Stimulated activated CD8-positive, alpha-beta memory T cell treated with anti-CD3 and anti-CD28 coated beads, Interleukin-7, amount 100 ng/mL, for 4 hours (primary cell): Measurements from ENCODE around the gene CELA3A.
"Not testable (repeated sequence)": the region's sequence is repeated elsewhere in the genome, so short reads cannot be mapped to it uniquely, and the experiment has no call there.

Experiments
- DNase-seq, 2 donors: peaks; one replicate each; pipeline ENCODE4 v3.0.0-alpha.2; 2020; ENCODE audit warnings: low read depth in 2 of 2

CELA3A gene

DNA sequence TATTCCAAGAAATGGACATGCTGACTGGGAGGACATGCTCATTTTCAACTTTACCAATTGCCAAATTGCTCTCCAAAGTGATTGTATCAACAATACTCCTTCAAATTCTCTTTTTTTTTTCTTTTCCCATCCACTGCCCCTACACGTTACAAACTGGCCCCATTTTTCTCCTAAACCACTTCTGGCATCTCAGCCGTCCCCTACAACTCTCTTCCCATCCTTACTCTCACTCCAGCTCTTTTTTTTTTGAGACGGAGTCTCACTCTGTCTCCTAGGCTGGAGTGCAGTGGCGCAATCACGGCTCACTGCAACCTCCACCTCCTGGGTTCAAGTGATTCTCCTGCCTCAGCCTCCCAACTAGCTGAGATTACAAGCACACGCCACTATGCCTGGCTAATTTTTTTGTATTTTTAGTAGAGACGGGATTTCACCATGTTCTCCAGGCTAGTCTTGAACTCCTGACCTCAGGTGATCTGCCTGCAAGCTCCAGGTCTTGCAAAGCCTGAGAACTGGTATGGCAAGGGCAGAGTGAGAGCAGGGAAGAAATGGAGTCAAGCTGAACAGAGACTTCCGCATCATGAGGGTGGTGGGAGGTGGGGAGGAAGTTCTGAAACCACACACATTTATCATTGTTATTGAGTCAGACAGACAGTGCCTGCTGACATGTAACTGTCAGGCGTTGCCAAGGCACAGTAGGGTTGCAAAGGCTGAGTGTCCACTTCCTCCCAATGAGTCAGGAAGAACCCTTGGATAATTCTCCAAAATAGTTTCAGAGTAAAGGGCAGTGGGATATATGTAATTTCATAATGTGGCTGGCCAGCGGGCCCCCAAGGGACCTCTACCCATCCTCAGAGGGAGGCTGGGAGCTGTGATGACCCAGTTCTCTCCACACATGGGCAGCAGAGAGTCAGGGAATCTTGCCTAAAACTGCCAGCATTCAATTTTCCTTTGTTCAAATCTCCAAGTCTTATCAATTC, 17.4 kb downstream of the CELA3A start:
- DNase-seq, result peak; percentile 46 to 62

DNA sequence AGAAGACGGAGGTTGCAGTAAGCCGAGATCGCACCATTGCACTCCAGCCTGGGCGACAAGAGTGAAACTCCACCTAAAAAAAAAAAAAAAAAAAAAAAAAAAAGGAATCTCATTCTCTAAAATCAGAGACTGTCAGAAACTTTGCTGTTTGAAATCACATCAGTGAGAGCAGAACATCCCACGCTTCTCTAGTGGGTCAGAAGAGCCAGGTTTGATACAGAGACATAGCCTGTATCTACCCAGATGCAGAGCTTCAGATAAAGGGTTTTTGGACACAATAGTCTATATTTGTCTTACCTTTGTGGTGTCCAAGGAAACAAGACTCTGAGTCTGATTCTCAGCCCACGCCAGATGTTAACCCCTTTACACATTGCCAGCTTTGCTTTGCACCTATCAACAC, 19.6 kb downstream of the CELA3A start:
- DNase-seq, result no peak

DNA sequence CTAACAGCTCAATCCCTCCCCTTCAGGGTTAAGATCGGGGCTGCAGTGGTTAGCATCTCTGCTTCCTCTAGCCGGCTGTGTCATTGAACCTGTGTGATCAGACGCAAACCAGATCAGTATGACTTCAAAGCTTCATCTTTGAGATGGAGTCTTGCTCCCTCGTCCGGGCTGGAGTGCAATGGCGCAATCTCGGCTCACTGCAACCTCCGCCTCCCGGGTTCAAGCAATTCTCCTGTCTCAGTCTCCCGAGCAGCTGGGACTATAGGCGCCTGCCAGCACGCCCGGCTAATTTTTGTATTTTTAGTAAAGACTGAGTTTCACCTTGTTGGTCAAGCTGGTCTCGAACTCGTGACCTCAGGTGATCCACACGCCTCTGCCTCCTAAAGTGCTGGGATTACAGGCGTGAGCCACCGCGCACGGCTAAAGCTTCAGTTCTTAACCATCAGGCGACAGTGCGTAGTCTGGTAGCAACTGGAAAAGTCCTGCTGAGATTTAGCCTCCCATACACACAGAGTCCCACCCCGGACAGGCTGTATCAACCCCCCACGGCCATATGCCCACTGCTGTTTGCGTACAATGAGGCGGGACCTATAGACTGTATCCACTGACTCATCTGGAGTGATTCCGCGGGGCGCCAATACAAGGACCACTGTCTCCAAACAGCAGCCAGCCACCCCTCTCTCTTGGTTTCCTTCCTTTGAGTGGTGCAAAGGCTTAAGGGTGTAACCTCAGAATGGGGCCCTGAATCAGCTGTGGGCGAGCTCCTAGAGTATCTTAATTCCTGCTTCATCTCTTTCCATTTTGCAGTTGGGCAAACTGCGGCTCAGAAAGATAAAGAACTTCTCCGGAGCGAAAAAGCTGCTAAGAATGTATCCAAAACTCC, 23.3 kb downstream of the CELA3A start:
- DNase-seq, result peak; percentile 63

DNA sequence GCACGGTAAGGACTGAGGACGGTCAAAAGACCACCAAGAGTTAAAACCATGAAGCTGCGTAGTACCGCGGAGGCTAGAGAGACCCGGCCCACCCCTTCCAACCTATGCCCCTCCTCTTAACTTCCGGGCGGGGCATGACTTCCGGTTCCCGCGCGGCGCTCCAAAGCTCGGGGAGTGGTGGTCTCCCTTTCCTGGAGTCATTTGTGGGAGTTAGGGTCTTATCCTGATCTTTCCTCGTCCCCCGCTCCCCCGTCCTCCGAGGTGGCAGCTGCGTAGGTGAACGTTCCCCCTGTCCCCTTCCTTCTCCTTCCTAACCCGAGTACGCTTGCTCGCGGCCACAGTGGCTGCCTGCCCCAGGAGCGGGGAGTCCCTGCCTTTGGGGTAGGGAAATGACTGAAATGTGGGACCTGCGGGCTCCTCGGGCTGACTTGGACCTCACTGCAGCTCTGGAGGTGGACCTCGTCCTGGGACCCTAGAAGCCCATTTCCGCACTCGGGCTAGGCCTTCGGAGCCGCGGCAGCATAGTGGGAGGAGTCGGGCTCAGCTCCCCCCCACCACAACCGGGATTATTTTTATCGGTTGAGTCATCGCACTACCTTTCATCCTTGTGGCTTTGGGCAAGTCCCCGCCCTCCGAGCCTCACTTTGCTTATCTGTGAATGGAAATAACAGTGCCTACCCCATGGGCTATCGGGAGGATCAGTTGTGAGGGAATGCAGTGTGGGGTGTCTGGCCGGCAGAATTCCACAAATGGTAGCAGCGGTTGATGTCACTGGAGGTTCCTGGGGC, 24.1 kb downstream of the CELA3A start:
- DNase-seq, result peak; percentile 84 to 91

GRCh38 chr1:22026924-22027289, 25.4 kb downstream of the CELA3A start:
- DNase-seq, result no peak

DNA sequence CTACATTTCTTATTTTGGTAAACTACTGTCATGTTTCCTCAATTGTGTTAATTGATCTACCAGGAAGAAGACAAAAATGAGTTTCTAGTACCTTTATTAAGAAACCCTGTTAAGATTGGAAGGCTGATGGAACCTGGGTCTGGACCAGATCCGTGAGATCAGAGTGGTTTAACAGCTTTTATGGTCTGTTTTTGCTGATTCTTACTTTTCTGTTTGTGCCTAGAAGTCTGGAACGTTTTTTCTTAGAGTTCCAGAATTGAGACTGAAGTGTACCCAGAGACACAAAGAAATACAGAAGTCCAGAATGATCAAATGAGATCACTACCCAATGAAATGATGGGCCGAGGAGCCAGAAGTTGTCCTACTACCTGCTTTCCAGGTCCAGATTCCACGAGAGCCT, 28.6 kb downstream of the CELA3A start:
- DNase-seq, result no peak

DNA sequence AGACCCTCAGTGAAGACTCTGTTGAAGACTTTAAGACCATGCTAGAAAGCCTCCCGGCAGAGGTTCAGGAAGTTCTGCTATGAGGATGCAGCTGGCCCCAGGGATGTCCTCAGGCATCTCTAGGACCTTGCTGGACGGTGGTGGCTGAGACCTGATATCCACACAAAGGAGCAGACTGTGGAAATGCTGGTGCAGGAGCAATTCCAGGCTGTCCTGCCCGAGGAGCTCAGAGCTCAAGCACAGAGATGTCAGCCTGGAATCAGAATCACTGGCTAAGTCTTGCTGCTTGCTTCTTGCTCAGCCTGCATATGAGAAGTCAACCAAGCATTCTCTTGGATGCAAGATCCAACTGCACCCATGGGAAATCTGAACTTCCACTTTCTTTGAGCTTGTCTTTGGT, 29.0 kb downstream of the CELA3A start:
- no peak for DNase-seq

DNA sequence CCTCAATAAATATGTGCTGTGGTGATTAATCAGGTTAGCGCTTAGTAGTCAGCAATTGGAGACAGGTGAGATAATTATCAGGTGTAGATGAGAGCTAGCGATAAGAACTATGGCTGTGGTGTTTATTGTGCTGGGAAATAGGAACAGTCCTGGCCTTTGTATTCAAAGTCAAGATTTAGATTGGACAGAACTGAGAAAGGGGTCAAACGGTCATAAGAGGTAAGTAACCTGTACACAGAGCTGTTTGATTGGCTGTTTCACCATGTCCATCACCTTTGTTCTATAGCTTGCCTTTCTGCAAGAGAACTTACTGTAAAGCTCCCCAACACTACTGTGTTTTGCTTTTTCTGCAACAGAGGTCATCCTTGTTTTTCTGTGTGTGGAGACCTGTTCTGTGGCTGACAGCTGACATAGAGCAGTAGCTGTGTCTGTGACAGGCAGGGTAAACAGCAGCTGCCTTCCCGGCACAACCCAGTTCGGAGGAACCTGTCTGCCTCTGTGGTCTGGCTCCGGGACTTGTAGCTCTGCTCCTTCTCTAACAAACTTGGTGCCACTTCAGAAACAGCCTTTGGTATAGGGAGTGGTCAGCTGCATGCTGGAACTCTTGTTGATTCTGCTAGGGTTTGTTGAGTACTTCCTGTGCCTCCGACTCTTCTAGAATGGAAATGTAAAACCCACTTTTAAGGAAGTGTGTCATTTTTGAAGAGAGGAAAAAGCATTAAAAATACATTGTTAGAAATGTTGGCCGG, 29.9 kb downstream of the CELA3A start:
- no peak for DNase-seq

GRCh38 chr1:22034834-22035233, 33.4 kb downstream of the CELA3A start:
- not testable (repeated sequence) for DNase-seq

GRCh38 chr1:22037520-22037919, 36.1 kb downstream of the CELA3A start:
- DNase-seq, result no peak

GRCh38 chr1:22038036-22038435, 36.6 kb downstream of the CELA3A start:
- DNase-seq, result no peak

DNA sequence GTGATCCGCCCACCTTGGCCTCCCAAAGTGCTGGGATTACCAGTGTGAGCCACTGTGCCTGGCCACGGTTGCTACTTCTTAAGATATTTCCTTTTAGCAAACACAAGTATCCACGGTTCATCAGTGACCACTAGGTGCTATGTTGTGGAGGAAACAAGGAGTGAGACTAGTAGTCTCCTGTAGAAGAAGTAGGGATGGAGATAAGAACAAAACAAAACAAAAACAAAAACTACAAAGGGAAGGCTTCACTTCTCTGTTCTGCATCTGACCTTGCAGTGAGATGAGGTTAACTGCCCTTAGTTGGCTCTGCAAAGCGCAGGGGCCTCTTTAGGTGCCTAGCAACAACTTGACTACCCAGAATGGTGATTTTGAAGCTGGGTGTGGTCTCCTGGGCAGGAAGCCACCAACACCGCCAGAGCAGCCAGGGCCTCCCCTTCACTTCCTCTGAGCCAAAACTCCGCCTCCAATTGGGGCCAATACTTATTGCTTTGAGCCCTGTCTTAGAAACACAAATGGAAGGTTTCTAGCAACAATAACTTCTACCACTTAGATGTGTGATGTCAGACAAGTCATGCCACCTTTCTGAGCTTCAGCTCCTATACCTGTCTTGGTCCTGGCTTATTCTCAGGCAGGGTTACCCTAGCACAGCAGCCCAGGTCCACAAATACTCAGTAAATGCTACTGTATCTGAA, 38.3 kb downstream of the CELA3A start:
- peak; percentile 77 to 80 for DNase-seq

DNA sequence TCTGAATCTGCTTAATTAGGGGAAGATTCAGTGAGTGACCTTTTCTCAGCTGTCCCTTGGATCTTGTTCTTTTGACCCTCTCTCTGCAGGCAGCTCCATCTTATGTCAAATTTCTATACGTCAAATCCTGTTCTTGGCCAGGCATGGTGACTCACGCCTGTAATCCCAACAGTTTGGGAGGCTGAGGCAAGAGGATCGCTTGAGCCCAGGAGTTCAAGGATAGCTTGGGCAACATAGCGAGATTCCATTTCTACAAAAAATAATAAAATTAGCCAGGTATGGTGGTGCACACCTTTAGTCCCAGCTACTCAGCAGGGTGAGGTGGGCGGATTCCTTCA, 38.8 kb downstream of the CELA3A start:
- DNase-seq, result no peak

GRCh38 chr1:22041505-22041904, 40.0 kb downstream of the CELA3A start:
- no peak for DNase-seq

GRCh38 chr1:22043198-22043769, 41.8 kb downstream of the CELA3A start:
- DNase-seq, result no peak

DNA sequence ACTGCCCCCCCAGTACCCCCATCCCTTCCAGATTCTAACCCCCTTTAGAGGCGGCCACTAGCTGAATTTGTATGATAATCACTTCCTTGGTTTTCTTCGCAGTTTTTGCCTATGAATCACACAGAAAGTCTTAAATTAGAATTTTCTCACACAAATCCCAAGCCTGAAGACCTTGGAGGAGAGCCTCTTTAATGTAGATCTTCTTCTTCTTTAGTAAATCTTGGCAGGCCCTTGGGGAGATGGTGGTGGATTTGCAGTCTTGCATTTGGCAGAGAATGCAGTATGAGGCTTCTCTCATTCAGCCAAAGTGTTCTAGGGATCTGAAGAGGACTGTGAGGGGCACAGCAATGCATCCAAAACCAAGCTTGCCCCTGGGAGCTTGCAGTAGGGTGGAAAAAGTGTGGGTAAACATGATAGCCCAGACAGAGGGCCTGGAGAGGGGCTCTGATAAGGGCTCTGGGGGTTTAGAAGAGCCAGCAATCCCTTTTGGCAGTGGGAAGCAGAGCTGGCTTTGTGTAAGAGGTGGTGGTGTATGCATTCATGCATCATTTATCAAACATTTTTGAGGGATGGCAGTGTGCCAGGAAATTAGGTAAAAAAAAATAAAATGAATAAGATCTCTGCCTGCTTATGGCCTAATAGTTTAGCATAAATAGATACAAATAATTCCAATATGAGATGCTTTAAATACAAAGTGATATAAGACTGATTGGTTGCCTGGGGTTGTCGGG, 43.4 kb downstream of the CELA3A start:
- no peak for DNase-seq

GRCh38 chr1:22045604-22046228, 44.3 kb downstream of the CELA3A start:
- no peak for DNase-seq

- DNase-seq, result no peak
Observed at GRCh38 chr1:22048351-22049192, 47.1 kb downstream of the CELA3A start.
